SK-N-SH treated with all-trans-retinoic acid at 6 μM for 48 hours (cell line): Measurements from ENCODE around the gene STING1.
"Not testable (repeated sequence)": the region's sequence is repeated elsewhere in the genome, so short reads cannot be mapped to it uniquely, and the experiment has no call there.

Source experiments
- ATAC-seq: fragments of 200-7000 bp; cut with Tn5 transposase; 3 replicates; pipeline ENCODE4 v1.9.1; 2020; ENCODE audit warnings: mild to moderate bottlenecking, moderate library complexity
- BACH2 ChIP-seq: fragments of 250-450 bp; sonication (Bioruptor Pico); IDR thresholded peaks from 2 replicates; pipeline ENCODE4 v1.9.0; 2021; ENCODE audit warnings: mild to moderate bottlenecking, borderline replicate concordance
- CSDC2 ChIP-seq: fragments of 250-450 bp; sonication (Bioruptor Pico); IDR thresholded peaks from 2 replicates; pipeline ENCODE4 v1.5.0; 2020; ENCODE audit warnings: mild to moderate bottlenecking, moderate library complexity
- ESRRG ChIP-seq: fragments of 250-450 bp; sonication (Bioruptor Pico); IDR thresholded peaks from 2 replicates; pipeline ENCODE4 v1.6.1; 2021; ENCODE audit warnings: mild to moderate bottlenecking
- GLIS3 ChIP-seq: fragments of 250-450 bp; sonication (Bioruptor Pico); IDR thresholded peaks from 2 replicates; pipeline ENCODE4 v1.5.0; 2020; ENCODE audit warnings: mild to moderate bottlenecking, moderate library complexity
- OSR1 ChIP-seq: fragments of 250-450 bp; sonication (Bioruptor Pico); IDR thresholded peaks from 2 replicates; pipeline ENCODE4 v1.8.0; 2022; ENCODE audit warnings: moderate library complexity, mild to moderate bottlenecking, inconsistent platforms
- PPARA ChIP-seq: fragments of 250-450 bp; sonication (Bioruptor Pico); IDR thresholded peaks from 2 replicates; pipeline ENCODE4 v1.5.0; 2020; ENCODE audit warnings: mild to moderate bottlenecking, borderline replicate concordance
- RARB ChIP-seq: fragments of 250-450 bp; sonication (Bioruptor Pico); IDR thresholded peaks from 2 replicates; pipeline ENCODE4 v1.8.0; 2021; ENCODE audit warnings: mild to moderate bottlenecking, moderate library complexity
- TCF4 ChIP-seq: fragments of 250-450 bp; sonication (Bioruptor Pico); IDR thresholded peaks from 2 replicates; pipeline ENCODE4 v1.8.0; 2021; ENCODE audit warnings: mild to moderate bottlenecking, moderate library complexity, borderline replicate concordance
- TOX ChIP-seq: fragments of 250-450 bp; sonication (Bioruptor Pico); IDR thresholded peaks from 2 replicates; pipeline ENCODE4 v1.8.0; 2021; ENCODE audit warnings: mild to moderate bottlenecking, moderate library complexity, borderline replicate concordance
- ZC3H10 ChIP-seq: fragments of 250-450 bp; sonication (Bioruptor Pico); IDR thresholded peaks from 2 replicates; pipeline ENCODE4 v1.5.1; 2021; ENCODE audit warnings: mild to moderate bottlenecking, moderate library complexity
- ZFP3 ChIP-seq: fragments of 250-450 bp; sonication (Bioruptor Pico); IDR thresholded peaks from 2 replicates; pipeline ENCODE4 v1.5.0; 2020; ENCODE audit warnings: mild to moderate bottlenecking, moderate library complexity
- ZFP30 ChIP-seq: fragments of 450-650 bp; formaldehyde crosslinking; IDR thresholded peaks from 2 replicates; pipeline ENCODE4 v1.5.0; 2022; ENCODE audit warnings: mild to moderate bottlenecking, moderate library complexity
- ZNF70 ChIP-seq: fragments of 450-650 bp; formaldehyde crosslinking; IDR thresholded peaks from 2 replicates; pipeline ENCODE4 v1.5.0; 2020; ENCODE audit warnings: mild to moderate bottlenecking, moderate library complexity
- ZNF8 ChIP-seq: fragments of 450-650 bp; formaldehyde crosslinking; IDR thresholded peaks from 2 replicates; pipeline ENCODE4 v1.5.0; 2020; ENCODE audit warnings: mild to moderate bottlenecking, moderate library complexity
- TF ChIP-seq, protein P1 (sequence below): fragments of 250-450 bp; sonication (Bioruptor Pico); IDR thresholded peaks from 2 replicates; pipeline ENCODE4 v1.5.0; 2020; ENCODE audit warnings: mild to moderate bottlenecking, moderate library complexity
- TF ChIP-seq, protein P2 (sequence below): fragments of 250-450 bp; sonication (Bioruptor Pico); IDR thresholded peaks from 2 replicates; pipeline ENCODE4 v1.8.0; 2020; ENCODE audit warnings: mild to moderate bottlenecking, moderate library complexity, borderline replicate concordance

The STING1 gene

DNA sequence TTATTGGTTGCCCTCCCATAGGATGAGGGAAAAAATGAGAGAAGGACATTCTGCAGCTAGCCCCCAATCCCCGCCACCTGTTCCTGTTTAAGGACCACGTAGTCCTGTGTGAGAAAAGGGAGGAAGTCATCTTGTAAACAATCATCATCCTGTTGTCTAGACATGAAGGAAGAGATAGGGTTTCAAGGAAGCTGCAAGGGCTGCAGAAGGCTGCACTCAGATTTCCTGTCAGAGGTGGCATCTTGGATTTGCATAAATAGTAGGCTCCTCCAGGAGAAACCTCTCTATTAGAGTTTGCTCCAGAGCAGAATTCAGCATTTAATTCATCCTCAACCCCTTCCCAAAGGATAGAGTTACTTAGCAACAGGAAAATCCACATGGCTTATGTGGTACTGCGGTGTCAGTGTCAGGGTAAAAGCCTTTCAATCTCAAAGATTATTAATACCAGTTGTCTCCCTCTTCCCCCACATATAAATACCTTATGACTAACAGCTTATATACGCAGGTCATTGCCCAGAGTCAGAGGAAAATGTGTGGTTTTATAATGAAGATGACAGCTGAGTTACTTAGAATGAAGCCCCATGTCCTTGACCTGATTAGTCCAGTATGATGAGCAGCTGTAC is 38.6 kb downstream of the STING1 start:
- ATAC-seq = peak; percentile 81

DNA sequence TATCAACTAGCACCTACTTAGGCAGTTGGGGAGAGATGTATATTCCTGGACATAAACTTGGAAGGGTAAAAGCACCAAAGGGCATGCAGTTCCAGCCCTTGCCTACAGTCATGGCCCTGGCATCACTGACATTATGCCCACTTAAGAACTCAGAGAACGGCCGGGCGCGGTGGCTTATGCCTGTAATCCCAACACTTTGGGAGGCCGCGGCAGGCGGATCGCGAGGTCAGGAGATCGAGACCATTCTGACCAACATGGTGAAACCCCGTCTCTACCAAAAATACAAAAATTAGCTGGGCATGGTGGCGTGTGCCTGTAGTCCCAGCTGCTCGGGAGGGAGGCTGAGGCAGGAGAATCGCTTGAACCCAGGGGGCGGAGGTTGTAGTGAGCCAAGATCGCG is 42.1 kb downstream of the STING1 start:
- ATAC-seq = not testable (repeated sequence)

More for the DNA sequence above, 38.6 kb downstream of the STING1 start:
- TF ChIP-seq TOX (CRISPR knock-in tag) (peak; percentile 72; the same call in 1 of the 2 replicates), PPARA (CRISPR knock-in tag) (no peak), ZNF70 (CRISPR knock-in tag) (no peak), CSDC2 (CRISPR knock-in tag) (no peak), ZC3H10 (peak; percentile 57; the same call in 1 of the 2 replicates)
- TF ChIP-seq, protein P1, sequence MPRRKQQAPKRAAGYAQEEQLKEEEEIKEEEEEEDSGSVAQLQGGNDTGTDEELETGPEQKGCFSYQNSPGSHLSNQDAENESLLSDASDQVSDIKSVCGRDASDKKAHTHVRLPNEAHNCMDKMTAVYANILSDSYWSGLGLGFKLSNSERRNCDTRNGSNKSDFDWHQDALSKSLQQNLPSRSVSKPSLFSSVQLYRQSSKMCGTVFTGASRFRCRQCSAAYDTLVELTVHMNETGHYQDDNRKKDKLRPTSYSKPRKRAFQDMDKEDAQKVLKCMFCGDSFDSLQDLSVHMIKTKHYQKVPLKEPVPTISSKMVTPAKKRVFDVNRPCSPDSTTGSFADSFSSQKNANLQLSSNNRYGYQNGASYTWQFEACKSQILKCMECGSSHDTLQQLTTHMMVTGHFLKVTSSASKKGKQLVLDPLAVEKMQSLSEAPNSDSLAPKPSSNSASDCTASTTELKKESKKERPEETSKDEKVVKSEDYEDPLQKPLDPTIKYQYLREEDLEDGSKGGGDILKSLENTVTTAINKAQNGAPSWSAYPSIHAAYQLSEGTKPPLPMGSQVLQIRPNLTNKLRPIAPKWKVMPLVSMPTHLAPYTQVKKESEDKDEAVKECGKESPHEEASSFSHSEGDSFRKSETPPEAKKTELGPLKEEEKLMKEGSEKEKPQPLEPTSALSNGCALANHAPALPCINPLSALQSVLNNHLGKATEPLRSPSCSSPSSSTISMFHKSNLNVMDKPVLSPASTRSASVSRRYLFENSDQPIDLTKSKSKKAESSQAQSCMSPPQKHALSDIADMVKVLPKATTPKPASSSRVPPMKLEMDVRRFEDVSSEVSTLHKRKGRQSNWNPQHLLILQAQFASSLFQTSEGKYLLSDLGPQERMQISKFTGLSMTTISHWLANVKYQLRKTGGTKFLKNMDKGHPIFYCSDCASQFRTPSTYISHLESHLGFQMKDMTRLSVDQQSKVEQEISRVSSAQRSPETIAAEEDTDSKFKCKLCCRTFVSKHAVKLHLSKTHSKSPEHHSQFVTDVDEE = no peak

DNA sequence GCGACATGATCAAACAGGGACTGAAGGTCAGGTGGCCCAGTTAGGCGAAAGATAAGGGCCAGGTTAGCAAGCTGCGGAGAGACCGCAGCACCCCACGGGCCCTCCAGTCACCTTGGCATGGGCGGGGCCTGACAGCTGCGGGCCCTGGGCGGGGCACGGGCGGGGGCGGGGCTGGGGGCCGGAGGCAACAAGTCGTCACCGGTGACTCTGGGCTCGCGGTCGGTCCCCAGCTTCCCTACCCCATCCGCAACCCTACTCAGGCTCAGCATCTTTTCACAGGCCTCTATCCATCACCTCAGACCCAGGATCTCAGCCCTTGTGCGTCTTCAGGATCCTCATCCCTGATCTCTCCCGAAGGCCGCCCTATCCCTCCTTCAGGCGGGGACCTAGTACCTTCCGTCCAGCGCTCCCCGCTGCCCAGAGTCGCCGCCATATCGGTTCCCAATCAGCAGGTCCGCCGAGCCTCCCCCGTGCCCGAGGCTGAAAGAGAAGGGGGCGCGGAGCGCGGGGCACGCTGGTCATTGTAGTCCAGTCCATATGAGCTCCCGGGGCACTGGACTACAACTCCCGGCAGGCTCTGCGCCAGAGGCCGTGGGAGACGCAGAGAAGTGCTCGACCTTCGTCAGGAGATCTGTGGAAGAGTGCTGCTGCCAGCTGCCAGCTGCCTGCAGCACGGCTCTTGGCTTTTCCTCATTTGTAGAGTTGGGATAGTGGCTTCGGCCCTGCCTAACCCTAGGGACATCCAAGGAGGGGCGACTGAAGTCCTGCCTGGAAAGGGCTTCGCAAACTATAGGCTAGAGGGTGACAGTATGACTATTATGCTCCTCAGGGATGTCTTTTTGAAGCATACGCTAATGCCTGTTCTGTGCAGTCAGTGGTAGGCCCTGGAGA is 43.3 kb downstream of the STING1 start, which contains the start of gene DNAJC18:
Gene DNAJC18 (minus strand): TSS at position 513 of the 891 bp plus-strand sequence. CDS start 80 bp downstream, at position 433.
- ATAC-seq = peak; percentile 83
- TF ChIP-seq PPARA (CRISPR knock-in tag) (no peak), ZFP3 (CRISPR knock-in tag) (peak; percentile 54; the same call in 1 of the 2 replicates)
- TF ChIP-seq, protein P1 = 0 out of 2 replicates have a peak, but pooled peaks have one; percentile 60
- TF ChIP-seq, all 23 proteins: peak for 2

DNA sequence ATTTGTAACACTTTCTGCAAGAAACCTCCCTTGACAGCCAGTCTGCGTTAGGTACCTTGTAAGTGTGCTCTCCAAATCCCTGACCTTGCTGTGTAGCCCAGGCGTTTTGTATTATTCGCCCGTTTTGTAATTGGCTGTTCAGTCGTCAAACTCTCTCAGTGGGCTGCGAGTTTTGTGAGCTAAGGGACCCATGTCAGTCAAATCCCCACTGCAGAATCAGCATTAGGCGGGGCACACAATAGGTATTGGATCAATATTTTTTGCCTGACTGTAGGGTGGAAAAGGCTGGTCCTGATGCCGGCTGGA is 43.9 kb downstream of the STING1 start:
- ATAC-seq = no peak
- TF ChIP-seq ZFP30 (CRISPR knock-in tag) = no peak
- no peak for TF ChIP-seq ZNF8 (CRISPR knock-in tag)
- no peak for TF ChIP-seq GLIS3 (CRISPR knock-in tag)
- no peak for TF ChIP-seq PPARA (CRISPR knock-in tag)
- TF ChIP-seq, protein P1 = no peak
- TF ChIP-seq RARB = no peak
- TF ChIP-seq ZNF70 (CRISPR knock-in tag) = no peak
- no peak for TF ChIP-seq OSR1 (CRISPR knock-in tag)

DNA sequence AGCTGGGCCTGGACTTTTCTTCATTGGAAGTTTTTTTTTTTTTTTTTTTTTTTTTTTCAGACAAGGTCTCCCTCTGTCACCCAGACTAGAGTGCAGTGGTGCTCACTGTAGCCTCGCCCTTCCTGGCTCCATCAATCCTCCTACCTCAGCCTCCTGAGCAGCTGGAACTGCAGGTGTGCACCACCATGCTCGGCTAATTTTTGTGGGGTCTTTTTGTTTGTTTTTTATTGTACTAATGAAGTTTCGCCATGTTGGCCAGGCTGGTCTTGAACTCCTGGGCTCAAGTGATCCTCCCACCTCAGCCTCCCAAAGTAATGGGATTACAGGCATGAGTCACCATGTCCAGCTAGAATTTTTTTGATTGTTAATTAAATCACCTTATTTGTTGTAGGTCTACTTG is 46.9 kb downstream of the STING1 start:
- no peak for ATAC-seq
- TF ChIP-seq CSDC2 (CRISPR knock-in tag) = no peak
- TF ChIP-seq ZFP30 (CRISPR knock-in tag) = no peak
- TF ChIP-seq OSR1 (CRISPR knock-in tag) = no peak
- TF ChIP-seq PPARA (CRISPR knock-in tag) = no peak
- TF ChIP-seq, protein P2, sequence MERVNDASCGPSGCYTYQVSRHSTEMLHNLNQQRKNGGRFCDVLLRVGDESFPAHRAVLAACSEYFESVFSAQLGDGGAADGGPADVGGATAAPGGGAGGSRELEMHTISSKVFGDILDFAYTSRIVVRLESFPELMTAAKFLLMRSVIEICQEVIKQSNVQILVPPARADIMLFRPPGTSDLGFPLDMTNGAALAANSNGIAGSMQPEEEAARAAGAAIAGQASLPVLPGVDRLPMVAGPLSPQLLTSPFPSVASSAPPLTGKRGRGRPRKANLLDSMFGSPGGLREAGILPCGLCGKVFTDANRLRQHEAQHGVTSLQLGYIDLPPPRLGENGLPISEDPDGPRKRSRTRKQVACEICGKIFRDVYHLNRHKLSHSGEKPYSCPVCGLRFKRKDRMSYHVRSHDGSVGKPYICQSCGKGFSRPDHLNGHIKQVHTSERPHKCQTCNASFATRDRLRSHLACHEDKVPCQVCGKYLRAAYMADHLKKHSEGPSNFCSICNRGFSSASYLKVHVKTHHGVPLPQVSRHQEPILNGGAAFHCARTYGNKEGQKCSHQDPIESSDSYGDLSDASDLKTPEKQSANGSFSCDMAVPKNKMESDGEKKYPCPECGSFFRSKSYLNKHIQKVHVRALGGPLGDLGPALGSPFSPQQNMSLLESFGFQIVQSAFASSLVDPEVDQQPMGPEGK (CRISPR knock-in tag) = no peak
- TF ChIP-seq ESRRG (CRISPR knock-in tag) = no peak
- TF ChIP-seq ZNF8 (CRISPR knock-in tag) = no peak
- no peak for TF ChIP-seq RARB
- TF ChIP-seq, protein P1 = no peak
- TF ChIP-seq TCF4 (CRISPR knock-in tag) = no peak
- TF ChIP-seq BACH2 (CRISPR knock-in tag) = no peak
- TF ChIP-seq TOX (CRISPR knock-in tag) = no peak
- no peak for TF ChIP-seq ZNF70 (CRISPR knock-in tag)
